HG03439 (cell line): ENCODE results near the gene NSG2.

Experiments used
- ATAC-seq: cut with Tn5 transposase; IDR thresholded peaks from one replicate; pipeline ENCODE4 v1.9.1; 2021; ENCODE audit warnings: mild to moderate bottlenecking, moderate library complexity; ENCODE audit not compliant: unreplicated experiment

Gene NSG2

DNA sequence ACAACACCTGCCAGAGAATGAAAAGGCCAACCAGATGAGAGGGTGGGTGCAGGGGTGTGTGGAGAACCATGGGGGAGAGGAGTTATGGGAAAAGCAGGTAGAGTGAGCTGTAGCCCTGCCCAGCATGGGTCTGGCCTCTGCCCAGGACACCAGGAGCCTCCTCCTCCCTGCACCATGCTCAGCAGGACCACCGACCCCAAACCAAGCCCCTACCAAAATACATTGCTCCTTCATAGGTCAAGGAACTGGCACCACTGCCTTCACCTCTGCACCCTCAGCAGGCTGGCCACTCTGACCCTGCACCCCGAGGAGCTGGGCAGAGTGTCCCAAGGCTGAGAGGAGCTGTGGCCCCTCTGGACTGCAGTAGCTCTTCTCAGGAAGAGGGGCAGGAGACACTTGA is 102.0 kb downstream of the NSG2 start:
- no peak for ATAC-seq

DNA sequence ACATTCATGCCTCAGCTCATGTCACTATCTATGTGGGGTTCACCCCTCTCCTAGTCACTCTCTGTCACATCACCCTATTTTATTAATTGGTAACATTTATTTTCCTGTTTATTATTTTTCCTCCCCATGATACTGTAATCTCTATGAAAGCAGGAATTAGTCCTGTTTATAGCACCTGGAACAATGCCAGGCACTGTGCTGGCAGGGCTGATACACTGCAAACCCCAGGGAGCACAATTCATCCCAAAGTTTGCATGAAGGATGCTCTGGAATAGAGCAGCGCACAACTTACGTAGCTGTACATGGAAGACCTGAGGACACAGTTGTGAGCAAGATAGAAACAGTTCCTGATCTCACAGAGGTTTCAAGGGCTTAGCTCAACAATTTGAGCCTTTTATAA is 103.2 kb downstream of the NSG2 start:
- no peak for ATAC-seq

DNA sequence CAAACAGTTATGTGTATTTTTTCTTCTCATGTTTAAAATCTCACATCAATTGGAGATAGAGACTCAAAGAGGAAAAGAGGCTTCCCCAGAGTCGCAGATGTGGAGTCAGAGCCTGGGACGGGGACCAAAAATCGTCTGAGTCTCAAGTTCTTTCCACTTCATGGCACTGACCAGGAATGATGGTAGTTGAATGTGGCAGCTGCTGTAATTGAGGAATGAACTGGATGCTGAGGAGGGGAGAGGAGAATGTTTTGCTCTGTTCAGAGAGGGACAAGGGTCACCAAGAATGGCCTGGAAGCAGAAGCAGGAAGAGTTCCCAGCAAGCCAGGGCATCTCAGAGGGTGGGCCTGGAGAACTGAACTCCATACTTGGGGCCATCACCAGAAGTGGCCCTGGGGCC is 103.9 kb downstream of the NSG2 start:
- ATAC-seq = no peak

DNA sequence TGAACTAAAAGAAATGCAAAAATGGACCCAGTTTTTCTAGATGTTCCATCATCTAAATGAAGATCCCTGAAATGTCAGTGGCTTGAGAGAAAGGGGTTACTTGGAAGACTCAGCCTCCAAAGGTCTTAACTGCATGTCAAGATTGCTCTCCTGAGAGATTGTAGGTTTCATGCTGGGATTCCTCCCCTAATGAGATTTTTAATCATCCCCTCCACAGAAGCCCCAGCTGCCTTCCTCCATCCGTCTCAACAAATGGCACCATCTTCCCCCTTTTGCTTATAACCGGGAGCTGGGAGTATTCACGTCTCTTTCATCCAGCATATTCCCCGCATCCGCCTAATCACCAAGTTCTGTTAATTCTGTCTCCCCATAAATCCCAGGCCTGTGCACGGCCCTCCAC is 104.5 kb downstream of the NSG2 start:
- ATAC-seq = no peak

- no peak for ATAC-seq
Measured at GRCh38 chr5:174151599-174152181, 106.2 kb downstream of the NSG2 start.

- ATAC-seq = no peak
Measured at GRCh38 chr5:174154559-174154958, 109.1 kb downstream of the NSG2 start.

DNA sequence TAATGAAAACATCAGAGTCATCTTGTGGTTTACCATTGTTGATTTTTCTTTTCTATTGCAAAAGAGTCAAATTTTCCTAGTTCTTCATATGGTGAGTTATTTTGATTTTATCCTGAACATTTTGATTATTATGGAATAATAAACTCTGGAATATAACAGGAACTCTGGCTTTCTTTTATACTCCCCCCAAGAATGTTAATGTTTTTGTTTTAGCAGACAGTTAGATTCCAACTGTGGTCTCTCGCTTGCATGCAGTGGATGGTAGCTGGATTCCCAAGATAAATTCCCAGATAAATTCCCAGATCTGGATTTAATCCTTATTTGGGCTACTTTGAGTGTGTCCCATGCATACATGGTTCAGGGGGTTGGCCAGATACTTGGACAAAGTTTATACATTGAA is 109.8 kb downstream of the NSG2 start:
- ATAC-seq = no peak

- ATAC-seq = no peak
Measured at GRCh38 chr5:174155706-174156105, 110.2 kb downstream of the NSG2 start.

DNA sequence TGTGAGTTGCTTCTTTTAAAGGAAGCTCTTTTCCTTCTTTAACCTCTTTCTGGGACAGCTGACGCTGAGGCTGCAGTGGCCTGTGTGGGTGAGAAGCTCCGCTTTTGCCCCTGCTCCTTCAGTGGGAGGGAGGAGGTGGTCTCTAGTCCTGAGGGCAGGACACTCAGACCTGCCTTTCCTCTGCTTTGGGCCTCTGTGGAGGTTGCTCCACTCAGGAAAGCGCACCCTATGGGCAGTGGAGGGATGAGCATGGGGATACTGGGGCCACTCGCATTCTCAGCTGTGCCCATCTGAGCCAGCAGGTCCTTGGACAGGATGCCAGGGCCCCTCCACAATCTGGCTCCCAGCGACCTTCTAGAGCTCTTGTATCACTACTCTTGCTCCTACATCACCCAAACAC is 111.5 kb downstream of the NSG2 start:
- ATAC-seq = no peak
